SK-N-SH treated with all-trans-retinoic acid at 6 μM for 48 hours (cell line): ENCODE results near the gene PLCB4.

Experiments used
- ATAC-seq: fragments of 200-7000 bp; cut with Tn5 transposase; 3 replicates; pipeline ENCODE4 v1.9.1; 2020; ENCODE audit warnings: mild to moderate bottlenecking, moderate library complexity
- ARNTL ChIP-seq: fragments of 450-650 bp; formaldehyde crosslinking; IDR thresholded peaks from 2 replicates; pipeline ENCODE4 v1.5.0; 2020; ENCODE audit warnings: low read depth, mild to moderate bottlenecking, moderate library complexity, borderline replicate concordance
- BACH2 ChIP-seq: fragments of 250-450 bp; sonication (Bioruptor Pico); IDR thresholded peaks from 2 replicates; pipeline ENCODE4 v1.9.0; 2021; ENCODE audit warnings: mild to moderate bottlenecking, borderline replicate concordance
- CSDC2 ChIP-seq: fragments of 250-450 bp; sonication (Bioruptor Pico); IDR thresholded peaks from 2 replicates; pipeline ENCODE4 v1.5.0; 2020; ENCODE audit warnings: mild to moderate bottlenecking, moderate library complexity
- ESRRG ChIP-seq: fragments of 250-450 bp; sonication (Bioruptor Pico); IDR thresholded peaks from 2 replicates; pipeline ENCODE4 v1.6.1; 2021; ENCODE audit warnings: mild to moderate bottlenecking
- GLIS3 ChIP-seq: fragments of 250-450 bp; sonication (Bioruptor Pico); IDR thresholded peaks from 2 replicates; pipeline ENCODE4 v1.5.0; 2020; ENCODE audit warnings: mild to moderate bottlenecking, moderate library complexity
- ISL1 ChIP-seq: fragments of 250-450 bp; sonication (Bioruptor Pico); IDR thresholded peaks from 2 replicates; pipeline ENCODE4 v2.1.2; 2022; ENCODE audit warnings: mild to moderate bottlenecking, moderate library complexity
- PPARA ChIP-seq: fragments of 250-450 bp; sonication (Bioruptor Pico); IDR thresholded peaks from 2 replicates; pipeline ENCODE4 v1.5.0; 2020; ENCODE audit warnings: mild to moderate bottlenecking, borderline replicate concordance
- RARB ChIP-seq: fragments of 250-450 bp; sonication (Bioruptor Pico); IDR thresholded peaks from 2 replicates; pipeline ENCODE4 v1.8.0; 2021; ENCODE audit warnings: mild to moderate bottlenecking, moderate library complexity
- TCF4 ChIP-seq: fragments of 250-450 bp; sonication (Bioruptor Pico); IDR thresholded peaks from 2 replicates; pipeline ENCODE4 v1.8.0; 2021; ENCODE audit warnings: mild to moderate bottlenecking, moderate library complexity, borderline replicate concordance
- TOX ChIP-seq: fragments of 250-450 bp; sonication (Bioruptor Pico); IDR thresholded peaks from 2 replicates; pipeline ENCODE4 v1.8.0; 2021; ENCODE audit warnings: mild to moderate bottlenecking, moderate library complexity, borderline replicate concordance
- TSHZ2 ChIP-seq: fragments of 250-450 bp; sonication (Bioruptor Pico); IDR thresholded peaks from 2 replicates; pipeline ENCODE4 v1.5.0; 2020; ENCODE audit warnings: mild to moderate bottlenecking, moderate library complexity
- ZC3H10 ChIP-seq: fragments of 250-450 bp; sonication (Bioruptor Pico); IDR thresholded peaks from 2 replicates; pipeline ENCODE4 v1.5.1; 2021; ENCODE audit warnings: mild to moderate bottlenecking, moderate library complexity
- ZFP3 ChIP-seq: fragments of 250-450 bp; sonication (Bioruptor Pico); IDR thresholded peaks from 2 replicates; pipeline ENCODE4 v1.5.0; 2020; ENCODE audit warnings: mild to moderate bottlenecking, moderate library complexity
- ZFP30 ChIP-seq: fragments of 450-650 bp; formaldehyde crosslinking; IDR thresholded peaks from 2 replicates; pipeline ENCODE4 v1.5.0; 2022; ENCODE audit warnings: mild to moderate bottlenecking, moderate library complexity
- ZNF565 ChIP-seq: fragments of 450-650 bp; formaldehyde crosslinking; conservative IDR thresholded peaks from 2 replicates; pipeline ENCODE4 v1.5.0; 2020; ENCODE audit warnings: low read depth, mild to moderate bottlenecking, moderate library complexity
- ZNF70 ChIP-seq: fragments of 450-650 bp; formaldehyde crosslinking; IDR thresholded peaks from 2 replicates; pipeline ENCODE4 v1.5.0; 2020; ENCODE audit warnings: mild to moderate bottlenecking, moderate library complexity
- ZNF8 ChIP-seq: fragments of 450-650 bp; formaldehyde crosslinking; IDR thresholded peaks from 2 replicates; pipeline ENCODE4 v1.5.0; 2020; ENCODE audit warnings: mild to moderate bottlenecking, moderate library complexity
- TF ChIP-seq, protein P1 (sequence below): fragments of 250-450 bp; sonication (Bioruptor Pico); IDR thresholded peaks from 2 replicates; pipeline ENCODE4 v1.8.0; 2021; ENCODE audit warnings: low read depth, mild to moderate bottlenecking, moderate library complexity, borderline replicate concordance
- TF ChIP-seq, protein P2 (sequence below): fragments of 250-450 bp; sonication (Bioruptor Pico); IDR thresholded peaks from 2 replicates; pipeline ENCODE4 v1.5.1; 2020; ENCODE audit warnings: low read depth, mild to moderate bottlenecking, moderate library complexity
- TF ChIP-seq, protein P3 (sequence below): fragments of 250-450 bp; sonication (Bioruptor Pico); IDR thresholded peaks from 2 replicates; pipeline ENCODE4 v1.5.1; 2021; ENCODE audit warnings: mild to moderate bottlenecking, moderate library complexity
- TF ChIP-seq, protein P4 (sequence below): fragments of 250-450 bp; sonication (Bioruptor Pico); IDR thresholded peaks from 2 replicates; pipeline ENCODE4 v1.8.0; 2020; ENCODE audit warnings: mild to moderate bottlenecking, moderate library complexity, borderline replicate concordance

The PLCB4 gene

DNA sequence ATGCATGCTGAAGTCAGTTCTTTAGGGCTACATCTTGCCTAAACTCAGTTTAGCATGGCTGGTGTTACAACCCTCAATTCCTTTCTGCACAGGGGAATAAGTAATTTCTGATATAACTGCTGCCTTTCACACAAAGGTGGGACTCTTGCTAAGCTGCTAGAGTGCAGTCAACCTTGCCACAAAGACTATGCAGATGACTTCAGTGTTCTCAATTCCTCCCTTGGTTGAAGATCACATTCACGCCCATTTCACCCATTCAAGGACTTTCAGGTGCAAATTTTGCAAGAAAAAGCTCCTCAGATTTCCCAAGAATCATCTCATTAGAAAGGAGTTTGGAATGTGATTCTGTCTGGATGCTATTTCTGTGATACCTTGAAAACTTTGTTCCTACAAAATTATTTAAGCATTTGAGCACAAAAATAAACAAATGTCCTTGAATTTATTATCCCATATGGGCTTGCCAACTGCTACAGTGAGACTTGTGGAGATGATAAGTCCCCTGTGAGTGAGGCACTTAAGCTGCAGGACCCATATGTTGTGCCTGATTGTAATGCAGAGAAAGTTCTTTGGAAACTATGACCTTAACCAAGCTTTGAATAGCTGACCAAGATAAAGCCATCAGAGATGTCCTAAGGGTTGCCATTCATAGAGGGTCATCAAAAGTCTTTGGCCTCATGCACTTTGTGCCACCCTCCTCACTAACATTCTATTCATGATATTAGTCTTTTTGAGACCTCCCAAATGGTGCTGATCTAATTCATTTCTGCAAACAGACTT lies 111.8 kb downstream of the PLCB4 start (continued):
- no peak for TF ChIP-seq ISL1 (CRISPR knock-in tag)

GRCh38 chr20:9185511-9185910 lies 116.6 kb downstream of the PLCB4 start:
- TF ChIP-seq, protein P1, sequence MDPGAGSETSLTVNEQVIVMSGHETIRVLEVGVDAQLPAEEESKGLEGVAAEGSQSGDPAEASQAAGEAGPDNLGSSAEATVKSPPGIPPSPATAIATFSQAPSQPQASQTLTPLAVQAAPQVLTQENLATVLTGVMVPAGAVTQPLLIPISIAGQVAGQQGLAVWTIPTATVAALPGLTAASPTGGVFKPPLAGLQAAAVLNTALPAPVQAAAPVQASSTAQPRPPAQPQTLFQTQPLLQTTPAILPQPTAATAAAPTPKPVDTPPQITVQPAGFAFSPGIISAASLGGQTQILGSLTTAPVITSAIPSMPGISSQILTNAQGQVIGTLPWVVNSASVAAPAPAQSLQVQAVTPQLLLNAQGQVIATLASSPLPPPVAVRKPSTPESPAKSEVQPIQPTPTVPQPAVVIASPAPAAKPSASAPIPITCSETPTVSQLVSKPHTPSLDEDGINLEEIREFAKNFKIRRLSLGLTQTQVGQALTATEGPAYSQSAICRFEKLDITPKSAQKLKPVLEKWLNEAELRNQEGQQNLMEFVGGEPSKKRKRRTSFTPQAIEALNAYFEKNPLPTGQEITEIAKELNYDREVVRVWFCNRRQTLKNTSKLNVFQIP: no peak
- no peak for TF ChIP-seq ZFP3
- no peak for TF ChIP-seq ESRRG (CRISPR knock-in tag)
- no peak for TF ChIP-seq ZNF565 (CRISPR knock-in tag)
- no peak for TF ChIP-seq TOX (CRISPR knock-in tag)
- TF ChIP-seq TCF4 (CRISPR knock-in tag): no peak
- ATAC-seq: peak; percentile 83

GRCh38 chr20:9186396-9186795 lies 117.5 kb downstream of the PLCB4 start:
- TF ChIP-seq TOX (CRISPR knock-in tag) (no peak), RARB (CRISPR knock-in tag) (no peak), ZNF565 (CRISPR knock-in tag) (no peak), ZNF70 (CRISPR knock-in tag) (no peak), TSHZ2 (CRISPR knock-in tag) (no peak), ISL1 (CRISPR knock-in tag) (no peak), ZFP3 (no peak), ARNTL (CRISPR knock-in tag) (no peak), CSDC2 (CRISPR knock-in tag) (no peak), ZC3H10 (CRISPR knock-in tag) (no peak)
- TF ChIP-seq, protein P2, sequence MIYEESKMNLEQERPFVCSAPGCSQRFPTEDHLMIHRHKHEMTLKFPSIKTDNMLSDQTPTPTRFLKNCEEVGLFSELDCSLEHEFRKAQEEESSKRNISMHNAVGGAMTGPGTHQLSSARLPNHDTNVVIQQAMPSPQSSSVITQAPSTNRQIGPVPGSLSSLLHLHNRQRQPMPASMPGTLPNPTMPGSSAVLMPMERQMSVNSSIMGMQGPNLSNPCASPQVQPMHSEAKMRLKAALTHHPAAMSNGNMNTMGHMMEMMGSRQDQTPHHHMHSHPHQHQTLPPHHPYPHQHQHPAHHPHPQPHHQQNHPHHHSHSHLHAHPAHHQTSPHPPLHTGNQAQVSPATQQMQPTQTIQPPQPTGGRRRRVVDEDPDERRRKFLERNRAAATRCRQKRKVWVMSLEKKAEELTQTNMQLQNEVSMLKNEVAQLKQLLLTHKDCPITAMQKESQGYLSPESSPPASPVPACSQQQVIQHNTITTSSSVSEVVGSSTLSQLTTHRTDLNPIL: no peak
- ATAC-seq: no peak

DNA sequence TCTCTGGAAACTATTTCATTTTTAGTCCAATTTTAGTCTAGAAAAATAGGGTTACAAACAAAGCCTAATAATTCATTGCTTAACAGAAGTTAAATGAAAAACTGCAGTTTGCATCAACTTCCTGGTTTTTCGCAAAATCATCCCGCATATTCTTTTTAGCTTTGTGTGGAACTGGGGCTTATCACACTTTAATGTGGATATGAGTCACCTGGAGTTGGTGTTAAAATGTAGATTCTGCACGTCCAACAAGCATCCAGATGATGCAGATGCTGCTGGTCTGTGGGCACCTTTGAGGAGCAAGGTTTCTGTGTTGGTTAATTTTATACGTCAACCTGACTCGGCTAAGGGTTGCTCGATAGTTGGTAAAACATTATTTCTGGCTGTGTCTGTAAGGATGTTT lies 126.1 kb downstream of the PLCB4 start:
- no peak for ATAC-seq
- TF ChIP-seq GLIS3 (CRISPR knock-in tag) (no peak), PPARA (CRISPR knock-in tag) (no peak)

DNA sequence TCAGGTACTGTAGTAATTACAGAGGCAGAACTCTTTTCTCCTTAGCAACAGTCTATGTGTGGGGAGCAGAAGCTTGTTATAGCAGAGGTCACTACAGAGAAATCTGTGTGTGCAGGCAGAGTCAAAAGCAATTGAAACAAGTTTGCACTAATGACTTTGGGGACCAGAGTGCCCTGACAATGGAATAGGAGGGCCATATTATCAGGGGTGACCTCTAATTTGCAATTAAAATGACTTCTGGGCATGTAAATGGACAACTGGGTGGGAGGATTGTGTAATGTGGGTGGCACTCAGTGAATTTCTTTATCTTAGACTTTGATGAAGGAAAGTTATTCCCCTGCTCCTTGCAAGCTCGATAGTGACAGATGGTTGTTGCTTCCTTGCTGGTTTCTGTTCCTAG lies 127.2 kb downstream of the PLCB4 start:
- ATAC-seq: no peak
- TF ChIP-seq ZNF565 (CRISPR knock-in tag): no peak
- no peak for TF ChIP-seq RARB (CRISPR knock-in tag)
- TF ChIP-seq ZFP3: no peak
- no peak for TF ChIP-seq GLIS3 (CRISPR knock-in tag)
- no peak for TF ChIP-seq ZNF8 (CRISPR knock-in tag)
- TF ChIP-seq ARNTL (CRISPR knock-in tag): no peak
- no peak for TF ChIP-seq BACH2 (CRISPR knock-in tag)
- no peak for TF ChIP-seq PPARA (CRISPR knock-in tag)
- TF ChIP-seq, protein P3, sequence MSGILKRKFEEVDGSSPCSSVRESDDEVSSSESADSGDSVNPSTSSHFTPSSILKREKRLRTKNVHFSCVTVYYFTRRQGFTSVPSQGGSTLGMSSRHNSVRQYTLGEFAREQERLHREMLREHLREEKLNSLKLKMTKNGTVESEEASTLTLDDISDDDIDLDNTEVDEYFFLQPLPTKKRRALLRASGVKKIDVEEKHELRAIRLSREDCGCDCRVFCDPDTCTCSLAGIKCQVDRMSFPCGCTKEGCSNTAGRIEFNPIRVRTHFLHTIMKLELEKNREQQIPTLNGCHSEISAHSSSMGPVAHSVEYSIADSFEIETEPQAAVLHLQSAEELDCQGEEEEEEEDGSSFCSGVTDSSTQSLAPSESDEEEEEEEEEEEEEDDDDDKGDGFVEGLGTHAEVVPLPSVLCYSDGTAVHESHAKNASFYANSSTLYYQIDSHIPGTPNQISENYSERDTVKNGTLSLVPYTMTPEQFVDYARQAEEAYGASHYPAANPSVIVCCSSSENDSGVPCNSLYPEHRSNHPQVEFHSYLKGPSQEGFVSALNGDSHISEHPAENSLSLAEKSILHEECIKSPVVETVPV (CRISPR knock-in tag): no peak
- TF ChIP-seq TOX (CRISPR knock-in tag): no peak
- TF ChIP-seq ZFP30 (CRISPR knock-in tag): no peak
- no peak for TF ChIP-seq CSDC2 (CRISPR knock-in tag)
- TF ChIP-seq, protein P4, sequence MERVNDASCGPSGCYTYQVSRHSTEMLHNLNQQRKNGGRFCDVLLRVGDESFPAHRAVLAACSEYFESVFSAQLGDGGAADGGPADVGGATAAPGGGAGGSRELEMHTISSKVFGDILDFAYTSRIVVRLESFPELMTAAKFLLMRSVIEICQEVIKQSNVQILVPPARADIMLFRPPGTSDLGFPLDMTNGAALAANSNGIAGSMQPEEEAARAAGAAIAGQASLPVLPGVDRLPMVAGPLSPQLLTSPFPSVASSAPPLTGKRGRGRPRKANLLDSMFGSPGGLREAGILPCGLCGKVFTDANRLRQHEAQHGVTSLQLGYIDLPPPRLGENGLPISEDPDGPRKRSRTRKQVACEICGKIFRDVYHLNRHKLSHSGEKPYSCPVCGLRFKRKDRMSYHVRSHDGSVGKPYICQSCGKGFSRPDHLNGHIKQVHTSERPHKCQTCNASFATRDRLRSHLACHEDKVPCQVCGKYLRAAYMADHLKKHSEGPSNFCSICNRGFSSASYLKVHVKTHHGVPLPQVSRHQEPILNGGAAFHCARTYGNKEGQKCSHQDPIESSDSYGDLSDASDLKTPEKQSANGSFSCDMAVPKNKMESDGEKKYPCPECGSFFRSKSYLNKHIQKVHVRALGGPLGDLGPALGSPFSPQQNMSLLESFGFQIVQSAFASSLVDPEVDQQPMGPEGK (CRISPR knock-in tag): no peak
- no peak for TF ChIP-seq ZNF70 (CRISPR knock-in tag)
- no peak for TF ChIP-seq ESRRG (CRISPR knock-in tag)
- TF ChIP-seq, protein P2: no peak
